Middle frontal gyrus (tissue), 1 donor: Measurements from ENCODE around the gene TNFAIP1.

Experiments
- DNase-seq: peaks from one replicate; pipeline ENCODE4 v3.0.0-alpha.2; 2015; ENCODE audit warnings: low spot score; ENCODE audit errors: extremely low spot score

TNFAIP1 gene

GRCh38 chr17:28344435-28344901 is 8.9 kb downstream of the TNFAIP1 start:
- DNase-seq = no peak

- DNase-seq = no peak
Measured at GRCh38 chr17:28345419-28346198, 10.0 kb downstream of the TNFAIP1 start.

GRCh38 chr17:28346199-28346580 is 10.6 kb downstream of the TNFAIP1 start:
- DNase-seq = no peak

GRCh38 chr17:28346746-28347246 is 11.2 kb downstream of the TNFAIP1 start:
- DNase-seq = no peak

GRCh38 chr17:28347261-28347891 is 11.8 kb downstream of the TNFAIP1 start:
- no peak for DNase-seq

- no peak for DNase-seq
Measured at GRCh38 chr17:28348979-28349378, 13.4 kb downstream of the TNFAIP1 start.

GRCh38 chr17:28350271-28350670 is 14.7 kb downstream of the TNFAIP1 start:
- no peak for DNase-seq

- peak; percentile 92 for DNase-seq
Measured at GRCh38 chr17:28357061-28357900, 21.7 kb downstream of the TNFAIP1 start, which contains the start of gene POLDIP2. TSS of gene POLDIP2 (minus strand) at chr17:28357527. CDS start at chr17:28357448, 79 bp downstream.

- DNase-seq = no peak
Measured at GRCh38 chr17:28357901-28358197, 22.3 kb downstream of the TNFAIP1 start.

GRCh38 chr17:28363186-28363585 is 27.6 kb downstream of the TNFAIP1 start:
- DNase-seq = no peak

- no peak for DNase-seq
Measured at GRCh38 chr17:28363776-28364650, 28.5 kb downstream of the TNFAIP1 start.

- DNase-seq = no peak
Measured at GRCh38 chr17:28364665-28365363, 29.3 kb downstream of the TNFAIP1 start, which contains the start of gene SEBOX. TSS of gene SEBOX (minus strand) at chr17:28365199. CDS start at chr17:28365151, 48 bp downstream.

- no peak for DNase-seq
Measured at GRCh38 chr17:28365487-28365886, 29.9 kb downstream of the TNFAIP1 start.

GRCh38 chr17:28366605-28367004 is 31.0 kb downstream of the TNFAIP1 start:
- no peak for DNase-seq

GRCh38 chr17:28367641-28368305 is 32.2 kb downstream of the TNFAIP1 start:
- no peak for DNase-seq

GRCh38 chr17:28368306-28368831 is 32.8 kb downstream of the TNFAIP1 start:
- DNase-seq = no peak

- DNase-seq = no peak
Measured at GRCh38 chr17:28368915-28369683, 33.5 kb downstream of the TNFAIP1 start.

GRCh38 chr17:28369684-28370034 is 34.1 kb downstream of the TNFAIP1 start:
- DNase-seq = no peak
